GM19025 (cell line): Measurements from ENCODE around the gene VANGL1.
"Not testable (repeated sequence)": the region's sequence is repeated elsewhere in the genome, so short reads cannot be mapped to it uniquely, and the experiment has no call there.

ENCODE experiments used
- ATAC-seq: cut with Tn5 transposase; IDR thresholded peaks from one replicate; pipeline ENCODE4 v1.9.1; 2021; ENCODE audit warnings: mild to moderate bottlenecking, low read depth, moderate library complexity; ENCODE audit not compliant: unreplicated experiment

The VANGL1 gene

GRCh38 chr1:115641762-115642167 is at the start of gene VANGL1:
TSS of gene VANGL1 (plus strand) at chr1:115641970. CDS start at chr1:115651414, 9,444 bp downstream.
- ATAC-seq: peak; percentile 57

GRCh38 chr1:115592264-115592663 is 49.5 kb upstream of the VANGL1 start:
- ATAC-seq: no peak

DNA sequence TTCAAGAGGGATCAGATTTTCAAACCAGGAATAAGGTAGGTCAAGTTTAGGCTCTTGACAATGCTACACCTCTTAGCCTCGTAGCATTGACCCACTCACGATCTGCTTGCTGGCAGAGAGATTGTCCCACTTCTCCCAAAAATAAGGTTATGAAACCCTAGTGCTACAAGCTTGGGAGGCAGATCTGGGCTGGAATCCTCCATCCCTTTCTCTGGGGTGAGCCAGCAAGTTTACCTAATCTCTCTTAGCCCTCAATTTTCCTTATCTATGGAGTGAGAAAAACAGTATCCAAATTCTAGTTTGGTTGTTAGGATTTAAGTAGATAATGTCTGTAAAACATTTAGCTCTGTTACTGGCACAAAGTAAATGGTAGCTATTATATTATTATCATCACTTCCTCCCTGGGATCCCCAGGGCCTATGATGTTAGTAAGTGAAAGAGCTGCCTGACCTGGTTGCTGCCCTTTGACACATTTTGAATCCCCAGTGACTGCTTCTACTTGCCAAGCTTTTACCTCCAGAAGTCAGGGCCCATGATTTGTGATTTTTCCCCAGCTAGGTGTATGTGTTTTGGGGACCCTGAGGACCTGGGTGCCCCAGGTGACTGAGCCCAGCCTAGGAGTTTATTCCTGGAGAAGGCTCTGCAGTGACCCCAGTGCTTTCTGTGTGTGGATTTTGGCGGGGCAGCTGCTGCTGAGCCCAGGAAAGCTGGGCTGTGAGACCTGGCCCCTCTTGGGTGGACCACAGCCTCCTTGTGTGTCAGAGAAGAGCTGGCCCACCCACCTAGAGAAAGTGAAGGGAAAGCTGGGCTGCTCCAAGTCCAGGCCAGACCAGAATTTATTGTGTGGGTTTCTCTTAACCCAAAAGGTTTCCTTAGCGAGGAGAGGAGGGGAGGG is 48.2 kb upstream of the VANGL1 start:
- ATAC-seq: no peak

GRCh38 chr1:115594600-115594999 is 47.2 kb upstream of the VANGL1 start:
- ATAC-seq: no peak

DNA sequence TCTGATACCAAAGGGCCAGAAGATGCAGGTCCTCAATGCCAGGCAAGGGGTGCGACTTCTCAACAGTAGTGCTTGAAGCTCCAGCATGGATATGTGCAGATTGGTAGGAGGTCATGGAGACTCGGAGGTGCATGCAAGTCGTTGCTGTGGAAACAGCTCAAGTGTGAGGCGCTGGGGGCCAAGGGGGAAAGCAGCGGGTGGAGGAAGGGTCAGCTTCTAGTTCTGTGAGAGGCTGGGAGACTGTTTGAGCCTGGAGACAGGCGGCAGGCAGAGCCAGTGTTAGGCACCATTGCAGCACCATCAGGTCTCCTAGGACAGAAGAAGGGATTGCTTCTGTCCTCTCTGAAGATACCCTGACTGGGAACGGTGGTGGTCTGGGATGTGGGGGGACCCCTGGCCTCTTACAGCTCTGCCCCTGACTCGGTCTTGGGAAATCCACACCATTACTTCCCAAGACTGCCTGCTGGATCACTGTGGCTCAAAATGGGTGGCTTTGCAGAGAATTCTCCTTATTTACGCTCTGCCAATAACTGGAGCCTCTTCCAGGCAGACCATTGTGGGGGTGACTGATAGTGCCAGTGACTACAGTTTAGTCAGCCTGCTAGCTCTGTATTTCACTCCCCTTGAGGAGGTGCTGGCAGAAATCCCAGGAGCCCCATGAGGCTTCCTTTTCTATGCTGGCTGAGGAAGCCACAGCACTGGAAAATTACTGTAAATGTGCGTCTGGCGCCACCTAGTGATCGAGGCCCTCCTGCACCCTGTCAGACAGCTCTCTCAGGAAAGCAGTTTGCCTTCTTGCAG is 46.3 kb upstream of the VANGL1 start:
- ATAC-seq: peak; percentile 66

DNA sequence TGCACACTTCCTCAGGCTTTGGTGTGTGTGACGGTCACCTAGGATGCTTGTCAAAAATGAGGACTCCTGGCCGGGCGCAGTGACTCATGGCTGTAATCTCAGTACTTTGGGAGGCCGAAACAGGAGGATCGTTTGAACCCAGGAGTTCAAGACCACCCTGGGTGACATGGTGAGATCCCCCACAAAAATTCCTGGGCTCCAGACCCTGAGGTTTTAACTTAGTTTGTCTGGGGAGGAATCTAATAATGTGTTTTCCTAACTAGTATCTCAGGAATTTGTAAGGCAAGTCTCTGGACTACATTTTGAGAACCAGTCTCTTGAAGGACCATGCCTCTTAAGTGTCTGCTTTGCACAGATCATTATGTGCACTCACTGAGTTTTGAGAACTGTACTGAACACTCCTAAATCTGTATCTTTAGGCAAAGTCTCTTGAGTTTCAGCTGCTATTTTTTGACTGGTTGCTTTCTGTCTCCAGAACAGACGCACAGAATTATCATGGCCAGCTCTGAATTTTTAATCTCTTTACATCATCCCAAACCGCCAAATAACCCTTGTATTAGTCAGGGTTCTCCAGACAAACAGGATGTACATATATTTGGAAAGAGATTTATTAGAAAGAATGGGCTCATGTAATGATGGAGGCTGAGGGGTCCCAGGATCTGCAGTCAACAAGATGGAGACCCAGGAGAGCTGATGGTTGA is 45.5 kb upstream of the VANGL1 start:
- no peak for ATAC-seq

DNA sequence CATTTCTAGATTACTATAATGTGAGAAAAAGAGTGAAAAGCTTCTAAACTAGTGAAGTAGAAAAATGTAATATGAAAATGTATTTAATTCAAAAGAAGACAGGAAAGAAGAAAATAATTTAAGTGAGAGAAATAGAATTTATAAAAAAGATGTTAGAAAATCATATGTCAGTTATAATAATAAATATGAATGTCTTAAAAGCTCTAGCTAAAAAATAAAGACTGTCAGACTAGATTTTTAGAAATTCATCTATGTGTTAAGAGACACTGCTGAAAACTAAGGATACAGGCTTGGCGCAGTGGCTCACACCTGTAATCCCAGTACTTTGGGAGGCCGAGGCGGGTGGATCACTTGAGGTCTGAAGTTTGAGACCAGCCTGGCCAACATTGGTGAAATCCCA is 37.3 kb upstream of the VANGL1 start:
- ATAC-seq: no peak

- ATAC-seq: no peak
Measured at GRCh38 chr1:115606305-115606704, 35.5 kb upstream of the VANGL1 start.

DNA sequence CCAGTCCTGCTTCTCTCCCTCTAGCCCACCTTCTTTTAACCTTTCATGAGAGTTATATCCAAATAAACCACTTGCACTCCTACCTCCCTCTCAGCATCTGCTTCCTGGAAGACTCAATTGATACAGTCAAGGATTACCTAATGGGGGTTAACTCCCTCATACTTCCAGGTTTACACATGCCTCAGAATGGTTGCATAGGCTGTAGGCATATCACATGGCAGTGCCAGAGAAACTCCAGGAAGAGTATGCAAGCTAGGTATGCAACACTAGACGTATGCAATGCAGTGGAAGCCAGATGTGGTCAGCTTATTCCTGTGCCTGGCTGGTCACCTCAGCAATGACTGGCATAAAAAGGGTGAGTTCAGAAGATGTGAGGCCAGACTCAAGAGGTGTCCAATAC is 32.7 kb upstream of the VANGL1 start:
- ATAC-seq: no peak

GRCh38 chr1:115613767-115614166 is 28.0 kb upstream of the VANGL1 start:
- no peak for ATAC-seq

GRCh38 chr1:115620453-115620852 is 21.3 kb upstream of the VANGL1 start:
- no peak for ATAC-seq

- ATAC-seq: no peak
Measured at GRCh38 chr1:115620950-115621349, 20.8 kb upstream of the VANGL1 start.

DNA sequence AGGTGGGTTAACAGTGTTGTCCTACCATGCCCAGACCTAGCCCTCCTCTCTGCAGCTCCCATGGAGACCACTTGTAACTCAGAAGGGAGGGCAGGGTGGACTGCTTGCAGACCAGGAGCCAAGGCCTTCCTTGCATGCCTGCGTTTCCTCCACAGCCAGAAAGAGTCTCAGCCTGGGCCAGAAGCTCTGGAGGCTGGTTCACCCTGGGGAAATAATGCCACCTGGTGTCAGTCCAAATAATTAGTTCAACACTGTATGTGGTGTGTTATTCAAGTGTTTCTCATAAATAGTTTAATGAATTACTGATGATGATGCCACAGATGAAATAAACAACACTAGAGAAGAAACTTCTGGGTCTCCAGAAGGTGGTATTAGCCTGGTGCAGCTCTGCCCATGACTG is 16.9 kb upstream of the VANGL1 start:
- ATAC-seq: no peak

- ATAC-seq: no peak
Measured at GRCh38 chr1:115630342-115630741, 11.4 kb upstream of the VANGL1 start.

DNA sequence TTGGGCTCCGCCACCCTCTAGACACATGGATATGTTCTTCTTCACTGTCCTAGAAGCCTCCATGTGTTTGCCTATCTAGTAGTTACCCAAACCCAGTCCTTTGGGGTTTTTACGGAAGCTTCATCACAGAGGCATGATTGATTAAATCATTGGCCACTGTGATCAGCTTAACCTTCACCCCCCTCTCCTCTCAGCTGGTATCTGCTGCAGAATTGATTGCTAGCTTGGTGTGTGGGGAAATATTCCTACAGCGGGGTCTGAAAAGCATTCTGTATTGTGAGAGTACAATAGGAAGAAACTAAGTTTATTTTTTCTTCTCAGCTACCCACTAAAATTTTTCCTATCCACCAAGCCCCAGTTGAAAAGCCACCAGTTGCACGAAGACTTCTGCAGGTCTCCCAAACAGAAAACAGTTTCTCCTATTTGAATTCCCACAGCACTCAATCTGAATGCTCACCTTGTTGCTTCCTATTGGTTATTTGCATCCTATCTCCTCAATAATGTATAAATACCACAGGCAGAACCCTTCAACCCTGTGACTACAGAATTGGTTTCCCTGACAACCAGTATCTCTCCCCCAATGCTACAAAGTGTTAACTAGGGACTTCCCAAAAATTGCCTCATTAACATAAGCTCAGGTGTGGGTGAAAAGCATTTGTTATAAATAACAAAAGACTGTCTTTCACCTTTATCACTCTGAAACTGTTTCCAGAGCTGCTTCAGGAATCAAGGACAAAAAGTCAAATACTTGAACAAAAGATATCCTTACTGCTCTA is 9.3 kb upstream of the VANGL1 start:
- no peak for ATAC-seq

DNA sequence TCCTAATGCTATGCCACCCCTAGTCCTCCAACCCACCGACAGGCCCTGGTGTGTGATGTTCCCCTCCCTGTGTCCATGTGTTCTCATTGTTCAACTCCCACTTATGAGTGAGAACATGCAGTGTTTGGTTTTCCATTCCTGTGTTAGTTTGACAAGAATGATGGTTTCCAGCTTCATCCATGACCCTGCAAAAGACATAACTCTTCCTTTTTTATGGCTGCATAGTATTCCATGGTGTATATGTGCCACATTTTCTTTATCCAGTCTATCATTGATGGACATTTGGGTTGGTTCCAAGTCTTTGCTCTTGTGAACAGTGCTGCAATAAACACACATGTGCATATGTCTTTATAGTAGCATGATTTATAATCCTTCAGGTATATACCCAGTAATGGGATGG is 8.2 kb upstream of the VANGL1 start:
- ATAC-seq: not testable (repeated sequence)

DNA sequence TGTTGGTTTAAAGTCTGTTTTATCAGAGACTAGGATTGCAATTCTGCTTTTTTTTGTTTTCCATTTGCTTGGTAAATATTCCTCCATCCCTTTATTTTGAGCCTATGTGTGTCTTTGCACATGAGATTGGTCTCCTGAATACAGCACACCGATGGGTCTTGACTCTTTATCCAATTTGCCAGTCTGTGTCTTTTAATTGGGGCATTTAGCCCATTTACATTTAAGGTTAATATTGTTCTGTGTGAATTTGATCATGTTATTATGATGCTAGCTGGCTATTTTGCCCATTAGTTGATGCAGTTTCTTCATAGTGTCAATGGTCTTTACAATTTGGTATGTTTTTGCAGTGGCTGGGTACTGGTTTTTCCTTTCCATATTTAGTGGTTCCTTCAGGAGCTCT is 4.5 kb upstream of the VANGL1 start:
- not testable (repeated sequence) for ATAC-seq

DNA sequence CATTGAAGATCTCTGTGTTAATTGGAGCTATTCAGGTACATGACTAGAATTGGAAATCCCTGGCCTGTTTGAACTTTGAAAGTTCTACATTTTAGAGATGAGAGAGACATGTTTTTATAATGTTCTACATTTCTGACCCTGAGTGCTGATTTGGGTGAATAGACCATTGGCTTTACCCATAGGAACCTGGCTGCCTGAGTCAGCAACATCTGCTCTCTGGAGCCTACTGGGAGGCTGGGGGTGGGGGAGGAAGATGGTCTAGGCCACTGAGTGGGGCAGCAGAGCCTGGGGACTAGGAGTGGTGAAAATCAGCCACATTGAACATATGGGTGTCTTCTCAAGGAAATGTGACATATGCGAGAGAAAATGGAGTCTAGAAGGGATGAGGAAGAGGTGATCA is 1.4 kb upstream of the VANGL1 start:
- no peak for ATAC-seq

DNA sequence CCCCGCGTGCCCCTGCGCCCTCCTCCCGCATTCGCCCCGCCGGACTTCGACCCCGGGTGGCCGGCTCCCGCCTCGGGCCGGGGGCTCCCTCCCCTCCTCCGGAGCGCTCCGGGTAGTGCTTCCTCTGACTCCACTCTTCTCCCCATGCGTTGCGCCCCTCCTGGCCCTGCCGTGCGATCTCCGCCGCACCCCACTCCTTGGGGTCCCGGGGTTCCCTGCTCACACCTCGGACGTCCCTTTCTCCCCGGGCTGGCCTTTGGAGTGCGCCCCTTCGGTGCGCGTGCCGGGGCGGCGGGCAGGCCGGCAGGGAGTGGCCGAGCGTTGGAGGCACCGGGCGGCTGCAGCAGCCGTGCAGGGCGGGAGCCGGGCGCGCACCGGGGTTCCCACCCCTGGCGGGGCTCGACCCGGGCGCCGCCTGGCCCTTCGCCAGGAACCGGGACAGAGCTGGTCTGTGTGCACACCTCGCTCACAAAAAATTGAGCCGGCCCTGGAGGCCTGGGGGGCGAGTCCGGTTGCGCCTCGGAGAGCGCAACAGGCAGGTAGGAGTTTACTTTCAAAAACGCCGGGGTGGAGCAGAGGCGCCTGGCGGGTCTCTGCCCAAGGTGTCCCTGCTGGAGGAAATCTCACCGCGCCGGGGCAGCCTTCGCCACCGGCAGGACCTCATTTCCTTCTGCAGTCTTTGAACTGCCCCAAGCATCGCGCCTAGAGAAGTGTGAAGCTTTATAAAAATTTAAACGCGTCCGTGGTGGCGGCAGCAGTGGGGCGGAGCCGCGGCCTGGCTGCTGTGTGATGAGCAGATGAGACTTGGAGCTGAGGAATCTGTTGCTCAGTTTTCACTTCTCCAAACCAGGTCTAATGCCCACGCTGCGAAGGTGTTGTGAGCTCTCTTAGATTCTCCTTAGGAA is 650 bp downstream of the VANGL1 start:
- peak; percentile 52 for ATAC-seq
